Stimulated activated CD4-positive, alpha-beta T cell treated with anti-CD3 and anti-CD28 coated beads, Interleukin-12 subunit alpha, Interleukin-12 subunit beta, amount 100 ng/mL, for 48 hours (primary cell): ENCODE measurements around the gene DNAJB12.
"Not testable (repeated sequence)": the region's sequence is repeated elsewhere in the genome, so short reads cannot be mapped to it uniquely, and the experiment has no call there.

Source experiments
- DNase-seq, 3 donors: peaks; one replicate each; pipeline ENCODE4 v3.0.0-alpha.2; 2020; ENCODE audit warnings: low read depth in 2 of 3, low spot score in 1 of 3

Gene DNAJB12

DNA sequence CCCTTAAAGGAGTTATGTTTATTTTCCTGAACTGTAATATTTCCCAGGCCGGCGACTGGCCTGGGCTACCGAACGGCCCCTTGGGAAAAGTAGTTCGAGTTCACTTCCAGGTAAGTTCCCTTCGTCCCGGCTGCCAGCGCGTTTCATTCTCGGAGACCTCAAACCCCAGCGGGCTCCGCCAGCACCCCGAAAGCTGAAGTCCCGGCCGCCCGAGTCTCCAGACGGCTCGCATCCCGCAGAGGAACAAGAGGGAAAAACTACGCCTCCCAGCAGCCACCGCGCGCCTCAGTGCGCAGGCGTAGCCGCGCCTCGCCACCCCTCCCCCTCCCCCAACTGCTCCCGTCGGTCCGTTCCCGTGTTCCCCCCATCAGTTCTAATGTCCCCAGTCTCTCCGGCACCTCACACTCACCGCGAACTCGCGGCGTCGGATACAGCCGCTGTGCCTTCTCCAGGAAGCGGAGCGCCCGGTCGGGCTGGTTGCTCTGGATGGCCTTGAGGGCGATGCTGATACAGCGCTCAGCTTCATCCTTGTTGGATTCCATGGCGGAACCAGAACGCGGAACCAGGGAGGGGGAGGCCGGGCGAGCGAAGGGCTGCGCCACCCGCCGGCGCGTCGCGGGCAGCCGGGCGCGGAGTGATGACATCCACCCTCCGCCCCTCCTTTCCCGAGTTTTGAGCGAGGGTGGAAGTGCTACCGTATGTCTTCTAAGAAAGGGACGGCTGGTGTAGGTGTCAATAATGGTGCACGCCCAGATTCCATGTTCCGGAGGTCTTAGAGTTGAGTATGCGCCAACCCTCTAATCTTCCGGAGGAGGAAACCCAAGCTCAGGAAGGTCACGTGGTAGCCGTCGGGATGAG is at the start of gene DNAJB12:
TSS of gene DNAJB12 (minus strand) at position 564 of the 858 bp plus-strand sequence. CDS start at position 542, 22 bp downstream.
- DNase-seq = peak; percentile 81 to 86 (median 86)

DNA sequence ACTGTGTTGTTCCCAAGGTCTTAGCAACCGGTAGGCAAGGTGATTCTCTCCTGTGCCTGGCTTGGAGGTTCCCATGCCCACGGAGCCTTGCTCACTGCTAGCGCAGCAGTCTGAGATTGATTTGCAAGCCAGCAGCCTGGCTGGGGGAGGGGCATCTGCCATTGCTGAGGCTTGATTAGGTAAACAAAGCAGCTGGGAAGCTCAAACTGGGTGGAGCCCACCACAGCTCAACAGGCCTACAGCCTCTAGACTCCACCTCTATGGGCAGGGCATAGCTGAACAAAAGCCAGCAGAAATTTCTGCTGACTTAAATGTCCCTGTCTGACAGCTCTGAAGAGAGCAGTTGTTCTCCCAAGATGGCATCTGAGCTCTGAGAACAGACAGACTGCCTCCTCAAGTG is 40.9 kb upstream of the DNAJB12 start:
- not testable (repeated sequence) for DNase-seq

DNA sequence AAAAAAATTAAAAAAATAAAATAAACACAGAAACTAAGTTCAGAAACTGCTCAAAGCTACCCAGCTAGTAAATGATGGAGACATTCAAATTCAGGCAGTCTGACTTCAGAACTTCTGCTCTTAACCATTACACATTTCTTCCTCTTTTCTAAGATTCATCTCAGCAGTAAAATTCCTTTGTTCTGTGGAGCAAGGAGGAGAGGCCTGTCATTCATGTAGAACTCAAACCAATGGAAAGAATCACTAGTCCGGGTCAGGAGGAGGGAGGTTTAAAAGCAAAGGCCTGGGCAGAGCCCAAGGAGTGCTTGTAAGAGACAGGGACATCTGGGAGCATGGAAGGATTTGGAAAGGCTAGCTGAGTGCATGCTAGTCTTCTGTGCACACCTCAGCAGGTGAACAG is 37.9 kb upstream of the DNAJB12 start:
- DNase-seq = no peak

DNA sequence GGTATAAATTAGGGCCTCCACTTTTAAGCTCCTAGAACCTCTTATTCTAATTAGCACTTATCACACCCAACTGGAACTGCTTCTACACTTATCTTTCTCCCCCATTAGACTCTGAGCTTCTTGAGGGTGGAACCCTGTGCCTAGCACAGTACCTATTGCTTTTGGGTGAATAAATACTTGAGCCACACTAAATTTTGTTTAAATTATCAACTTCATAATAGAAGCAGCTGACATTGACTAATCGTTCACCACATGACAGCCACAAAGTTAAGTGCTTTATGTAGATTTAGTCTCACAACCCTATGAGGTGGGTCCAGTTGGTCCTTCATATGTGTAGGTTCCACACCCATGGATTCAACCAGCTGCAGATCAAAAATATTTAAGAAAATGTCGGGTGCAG is 36.0 kb upstream of the DNAJB12 start:
- DNase-seq = no peak

DNA sequence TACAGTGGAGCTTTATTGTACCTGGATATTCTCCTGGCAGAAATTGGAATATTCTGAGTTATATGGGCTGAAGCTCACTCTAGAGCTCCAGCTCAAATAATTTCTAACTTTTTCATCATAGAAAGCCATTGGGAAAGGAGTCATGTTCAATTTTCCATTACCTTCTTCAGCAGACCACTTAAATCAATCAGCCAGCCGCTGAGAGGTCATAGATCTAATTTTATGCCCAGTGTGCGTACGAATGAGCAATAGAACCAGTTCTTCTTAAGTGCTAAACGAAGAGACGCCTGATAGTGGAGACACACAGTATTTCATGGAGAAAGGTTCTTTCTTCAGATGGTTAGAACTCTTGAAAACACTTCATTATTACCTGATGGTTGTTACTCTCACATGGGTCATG is 35.0 kb upstream of the DNAJB12 start:
- no peak for DNase-seq

DNA sequence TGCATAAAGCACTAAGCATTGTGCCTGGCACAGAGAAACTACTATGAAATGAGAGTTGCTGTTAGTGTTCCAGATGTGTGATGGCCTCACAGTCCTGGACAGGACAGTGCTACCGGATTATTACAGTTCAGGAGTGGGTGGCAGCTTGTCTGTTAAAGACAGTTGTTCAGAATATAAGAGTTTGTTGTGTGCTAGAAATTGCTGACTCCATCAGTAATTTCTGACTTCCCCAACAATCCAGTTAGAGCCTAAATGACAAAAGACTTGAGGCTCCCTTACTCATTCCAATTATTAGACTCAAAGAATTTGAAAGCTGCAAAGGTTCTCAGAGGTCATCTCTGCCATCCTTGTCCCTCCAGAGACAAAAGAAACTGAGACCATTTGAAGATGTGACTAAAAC is 34.3 kb upstream of the DNAJB12 start:
- no peak for DNase-seq

DNA sequence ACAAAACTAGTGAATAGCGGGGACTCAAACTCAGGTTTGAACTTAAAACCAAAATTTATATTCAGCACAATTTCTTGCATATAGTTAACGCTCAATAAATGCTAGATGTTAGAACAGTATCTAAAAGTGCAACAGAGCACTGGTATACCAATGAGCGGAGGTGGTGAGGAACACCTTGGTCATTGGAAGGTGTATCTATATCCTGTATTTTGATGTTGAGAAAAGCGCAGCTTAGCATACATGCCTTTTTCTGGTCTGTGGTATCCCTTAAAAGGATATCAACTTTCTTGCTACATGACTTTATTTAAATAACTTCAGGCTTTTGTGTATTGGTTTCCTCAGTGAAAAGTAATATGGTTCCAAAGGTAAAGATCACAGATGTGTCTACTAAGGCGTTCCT is 33.3 kb upstream of the DNAJB12 start:
- no peak for DNase-seq

DNA sequence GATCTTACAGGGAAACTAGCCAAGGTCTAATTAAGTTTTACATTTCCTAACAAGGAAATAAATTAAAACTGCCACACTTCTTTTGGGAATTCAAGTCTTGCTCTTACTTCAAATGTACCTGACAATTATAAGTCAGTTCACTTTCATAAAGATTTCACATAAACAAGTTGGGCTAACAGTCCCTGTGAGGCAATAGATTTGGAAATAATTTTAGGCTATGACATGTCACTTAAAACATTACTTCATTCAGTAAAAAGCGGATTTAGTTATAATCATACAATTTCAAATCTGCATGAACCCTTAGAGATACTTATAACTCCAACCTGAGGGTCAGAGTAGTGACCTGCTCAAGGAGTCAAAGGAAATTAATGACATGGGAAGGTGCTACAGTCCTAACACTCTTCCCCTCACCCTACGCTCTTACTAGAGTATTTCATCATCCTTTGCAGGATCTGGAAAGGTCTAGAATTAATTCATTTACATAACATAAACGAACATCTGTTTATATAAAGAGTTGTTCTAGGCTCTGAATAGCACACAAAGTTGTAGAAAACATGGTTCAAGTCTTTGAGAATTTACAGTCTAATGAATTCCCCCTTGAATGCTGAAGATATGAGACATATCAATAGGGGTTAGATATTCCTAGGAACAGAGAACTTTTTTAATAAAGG is 32.3 kb upstream of the DNAJB12 start:
- DNase-seq = no peak

DNA sequence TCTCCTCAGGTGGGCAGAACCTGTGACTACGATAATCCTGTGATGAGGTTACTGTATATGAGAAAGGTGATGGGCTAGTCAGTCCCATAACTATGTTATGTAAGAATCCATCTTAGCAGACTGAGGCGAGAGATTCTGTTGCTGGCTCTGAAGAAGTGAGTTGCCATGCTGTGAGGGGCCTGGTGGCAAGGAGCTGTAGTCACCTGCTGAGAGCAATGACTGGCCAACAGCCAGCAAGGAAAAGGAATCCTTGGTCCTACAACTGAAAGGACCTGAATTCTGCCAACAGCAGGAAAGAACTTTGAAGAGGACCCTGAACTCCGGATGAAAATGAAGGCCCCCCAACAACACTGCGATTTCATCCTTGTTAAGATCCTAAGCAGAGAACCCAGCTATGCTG is 31.0 kb upstream of the DNAJB12 start:
- no peak for DNase-seq

DNA sequence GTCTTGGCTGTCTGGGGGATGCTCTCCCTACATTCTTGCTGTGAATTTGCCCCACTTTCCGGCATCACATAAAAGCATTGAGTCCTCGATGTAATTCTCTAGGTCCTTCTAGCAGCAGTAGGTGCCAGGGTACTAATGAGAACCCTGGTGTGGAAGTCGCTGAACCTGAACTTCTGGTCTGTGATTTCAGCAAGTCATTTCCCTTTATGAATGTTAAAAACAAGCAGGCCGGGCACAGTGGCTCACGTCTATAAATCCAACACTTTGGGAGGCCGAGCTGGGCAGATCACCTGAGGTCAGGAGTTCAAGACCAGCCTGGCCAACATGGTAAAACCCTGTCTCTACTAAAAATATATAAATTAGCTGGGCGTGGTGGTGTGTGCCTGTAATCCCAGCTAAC is 30.3 kb upstream of the DNAJB12 start:
- DNase-seq = not testable (repeated sequence)

DNA sequence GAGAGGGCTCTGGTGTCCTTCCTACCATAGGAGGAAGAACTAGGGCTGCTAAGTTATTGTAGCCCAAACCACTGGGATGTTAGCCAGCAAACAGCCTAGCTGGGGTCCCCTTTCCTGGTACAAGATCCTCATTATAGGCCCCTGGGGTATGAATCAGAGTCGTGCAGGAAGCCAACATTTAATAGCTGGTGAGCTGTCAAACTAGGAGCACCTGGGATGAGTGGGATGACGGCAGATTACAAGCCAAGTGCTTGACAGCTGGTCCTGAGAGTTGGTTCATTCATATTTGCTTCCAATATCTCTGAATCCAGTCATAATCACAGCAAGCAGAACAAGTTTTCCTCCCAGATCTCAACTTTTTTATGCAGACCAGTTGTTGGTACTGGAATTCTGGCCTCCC is 25.1 kb upstream of the DNAJB12 start:
- DNase-seq = no peak

DNA sequence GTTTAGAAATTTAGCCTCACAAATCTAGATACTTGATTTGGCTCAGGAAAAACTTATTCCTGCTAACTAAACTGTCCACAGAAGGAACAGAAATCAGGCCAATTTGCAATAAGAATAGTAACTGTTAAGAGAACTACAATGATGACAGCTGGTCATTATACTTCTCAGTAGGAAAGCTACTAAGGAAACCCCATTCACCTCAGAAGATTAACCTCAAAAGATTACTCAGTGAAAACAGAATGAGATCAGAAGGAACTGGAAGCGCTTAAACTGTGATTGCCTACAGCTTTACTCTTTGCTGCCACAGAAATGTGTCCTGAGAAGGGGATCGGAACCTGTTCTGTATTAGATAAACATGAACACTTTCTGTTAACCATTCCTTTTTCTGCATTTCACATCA is 24.3 kb upstream of the DNAJB12 start:
- DNase-seq = no peak

DNA sequence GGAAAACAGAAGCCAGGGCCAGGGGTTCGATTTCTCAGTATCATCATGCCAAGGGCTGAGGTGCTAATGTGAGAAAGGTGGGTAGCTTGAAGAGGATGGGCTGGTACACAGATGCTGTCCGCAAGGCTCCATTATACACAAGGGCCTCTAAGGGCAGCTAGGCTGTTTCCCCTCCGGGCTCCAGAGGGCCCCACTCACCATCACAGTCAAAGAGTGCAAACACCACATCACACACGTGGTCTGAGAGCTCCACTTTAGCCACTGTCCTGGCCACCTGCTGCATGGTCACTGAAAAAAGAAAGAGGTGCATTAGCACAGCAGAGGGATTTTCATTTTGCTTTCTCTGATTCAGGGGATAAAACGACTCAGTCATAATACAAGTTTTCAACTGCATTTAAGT is 20.9 kb upstream of the DNAJB12 start:
- no peak for DNase-seq

DNA sequence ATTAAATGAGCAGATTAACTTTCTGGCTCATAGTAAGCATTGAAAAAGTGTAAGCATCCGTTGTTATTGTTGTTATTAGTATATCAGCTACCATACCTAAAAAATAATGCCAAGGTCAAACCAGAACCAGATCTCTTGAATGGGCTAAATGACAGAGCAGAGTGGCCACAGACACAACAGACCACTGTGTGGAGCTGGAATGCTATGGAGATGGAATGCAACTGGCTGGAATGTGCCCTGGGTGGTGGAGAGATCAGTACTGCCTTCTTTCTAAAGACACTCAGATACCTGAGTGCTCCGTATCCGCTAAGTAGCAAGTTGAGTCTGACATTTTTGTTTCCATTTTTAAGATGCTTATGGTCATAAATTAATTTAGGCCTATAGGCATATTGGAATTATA is 20.5 kb upstream of the DNAJB12 start:
- DNase-seq = no peak

DNA sequence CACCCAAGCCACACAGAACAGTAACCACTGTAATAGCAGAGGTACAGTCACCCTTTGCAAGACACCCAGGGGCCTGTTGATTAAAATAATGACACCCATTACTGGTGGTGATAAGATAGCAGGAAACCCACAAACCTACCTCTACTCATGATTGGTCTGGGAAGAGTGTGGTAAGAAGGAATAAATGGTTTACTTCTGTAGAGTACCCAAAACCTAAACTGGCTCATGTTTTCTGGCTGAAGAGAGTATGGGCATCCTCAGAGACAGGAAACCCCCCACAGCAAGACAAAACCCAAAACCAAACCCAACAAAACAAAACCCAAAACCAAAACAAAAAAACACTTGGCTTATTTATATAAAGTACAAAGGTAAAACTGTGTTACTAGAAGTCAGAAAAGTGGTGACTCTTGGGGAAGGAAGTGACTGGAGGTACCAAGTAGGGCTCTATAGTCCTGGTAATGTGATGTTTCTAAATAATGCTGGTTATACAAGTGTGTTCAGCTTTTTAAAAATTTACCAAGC is 15.5 kb upstream of the DNAJB12 start:
- DNase-seq = no peak

DNA sequence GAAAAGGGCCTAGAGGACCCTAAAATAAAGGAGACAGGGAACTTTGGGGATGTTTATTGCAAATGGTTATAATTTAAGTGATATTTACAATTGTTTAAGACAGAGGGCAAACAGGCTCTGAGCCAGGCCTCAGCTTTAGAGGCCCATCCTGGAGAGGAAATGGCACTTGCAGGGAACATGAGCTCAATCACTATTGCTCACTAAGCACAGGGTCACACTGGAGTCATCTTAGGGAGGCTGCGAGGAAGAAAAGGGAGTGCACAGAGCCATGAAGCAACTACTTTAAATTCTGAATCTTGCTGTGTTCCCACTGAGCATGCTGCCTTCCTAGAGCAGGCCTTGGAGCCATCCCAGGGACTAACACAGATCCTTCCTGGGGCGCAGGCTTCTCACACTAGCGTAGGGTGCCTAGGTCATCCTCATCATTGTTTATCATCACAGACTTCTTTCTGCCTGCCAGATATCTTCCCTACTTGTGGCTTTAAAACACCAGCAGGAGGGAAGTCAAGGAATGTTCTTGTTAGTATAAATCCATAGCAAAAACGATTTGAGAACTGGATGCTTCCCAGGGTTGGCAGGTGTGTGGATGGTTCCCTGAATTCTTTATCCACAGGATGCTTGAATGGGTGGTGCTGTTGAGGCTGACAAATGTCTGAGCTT is 12.7 kb upstream of the DNAJB12 start:
- DNase-seq = no peak

DNA sequence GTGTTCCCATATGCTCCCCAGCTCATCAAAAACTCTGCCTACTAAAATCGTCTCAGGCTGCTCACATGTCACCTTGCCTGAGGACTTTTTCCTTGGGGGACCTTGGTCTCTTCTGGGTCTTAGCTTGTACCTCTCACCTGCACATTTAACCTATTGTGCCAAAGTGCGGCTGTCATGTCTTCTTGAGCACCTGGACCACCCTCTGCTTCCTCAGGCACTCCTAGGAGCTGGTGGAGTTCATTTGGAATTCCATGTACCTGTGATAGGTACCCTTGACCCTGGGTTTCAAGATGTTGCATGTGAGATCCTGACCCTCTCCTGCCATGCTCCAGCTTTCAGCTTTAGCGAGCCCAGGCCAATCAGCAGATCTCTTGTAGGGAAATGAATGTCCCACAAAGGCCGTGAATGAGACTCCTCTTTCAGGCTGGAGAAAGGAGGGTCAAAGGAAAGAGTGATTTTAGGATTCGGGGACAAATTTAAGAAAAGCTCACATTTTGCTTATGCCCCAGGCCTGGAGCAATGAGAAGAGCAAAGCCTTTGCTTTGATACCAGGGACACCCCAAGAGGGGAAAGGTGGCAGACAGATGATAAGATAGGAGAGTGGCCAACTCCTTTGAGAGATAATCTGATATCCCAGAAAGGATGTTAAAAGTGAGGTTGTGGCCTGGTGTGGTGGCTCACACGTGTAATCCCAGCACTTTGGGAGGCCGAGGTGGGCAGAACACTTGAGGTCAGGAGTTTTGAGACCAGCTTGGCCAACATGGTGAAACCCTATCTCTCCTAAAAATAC is 10.6 kb upstream of the DNAJB12 start:
- DNase-seq = no peak

DNA sequence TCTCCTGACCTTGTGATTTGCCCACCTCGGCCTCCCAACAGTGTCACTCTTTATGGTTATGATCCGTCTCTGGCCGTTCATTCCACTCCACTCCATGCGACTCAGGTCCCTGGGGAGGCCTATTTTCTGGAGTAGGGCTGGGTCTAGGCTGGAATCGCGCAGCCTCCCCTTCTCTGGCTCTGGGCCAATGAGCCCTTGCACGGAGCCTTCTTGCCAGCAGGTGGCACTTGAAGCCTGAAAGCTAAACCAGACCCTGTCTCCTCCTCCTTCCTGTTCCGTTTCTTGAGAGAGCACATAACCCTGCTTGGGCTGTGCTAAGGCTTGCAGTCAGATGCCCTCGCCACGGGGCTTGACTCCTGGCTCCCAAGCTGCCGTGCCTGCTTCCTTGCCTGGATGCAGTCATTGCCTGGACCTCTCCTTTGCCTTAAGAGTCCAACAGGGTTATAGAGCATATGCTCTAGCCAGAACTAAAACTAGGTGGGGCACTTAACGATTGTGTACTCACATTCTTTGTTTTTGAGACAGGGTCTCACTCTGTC is 9.6 kb upstream of the DNAJB12 start:
- peak; percentile 75 to 86 (median 78) for DNase-seq

DNA sequence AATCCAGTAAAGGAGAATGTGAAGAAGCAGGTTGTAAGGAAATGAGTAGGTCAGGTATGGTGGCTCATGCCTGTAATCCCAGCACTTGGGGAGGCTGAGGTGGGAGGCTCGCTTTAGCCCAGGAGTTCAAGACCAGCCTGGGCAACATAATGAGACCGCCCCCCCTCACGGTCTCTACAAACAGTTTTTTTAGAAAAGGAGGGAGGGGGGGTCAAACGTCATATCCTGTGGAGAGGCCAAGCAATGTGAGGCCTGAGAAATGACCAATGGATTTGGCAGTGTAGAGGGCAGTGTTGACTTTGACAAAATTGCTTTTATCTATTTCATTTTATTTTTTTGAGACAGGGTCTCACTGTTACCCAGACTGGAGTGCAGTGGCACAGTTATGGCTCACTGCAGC is 2.3 kb upstream of the DNAJB12 start:
- DNase-seq = no peak

DNA sequence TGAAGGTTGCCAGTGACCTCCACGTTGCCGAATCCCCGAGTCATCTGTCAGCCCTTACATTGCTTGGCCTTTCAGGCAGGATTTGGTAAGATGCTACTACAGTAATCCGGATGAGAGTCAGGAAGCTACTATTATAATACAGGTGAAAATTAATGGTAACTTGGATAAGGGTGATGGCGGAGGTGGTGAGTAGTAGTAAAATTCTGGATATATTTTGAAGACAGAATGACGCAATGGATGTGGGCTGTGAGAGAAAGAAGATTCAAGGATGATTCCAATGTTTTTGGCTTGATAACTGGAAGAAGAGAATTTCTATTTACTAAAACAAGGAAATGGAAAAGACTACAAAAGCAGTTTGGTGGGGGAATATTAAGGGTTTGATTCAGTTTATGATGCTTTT is 1.4 kb upstream of the DNAJB12 start:
- no peak for DNase-seq

DNA sequence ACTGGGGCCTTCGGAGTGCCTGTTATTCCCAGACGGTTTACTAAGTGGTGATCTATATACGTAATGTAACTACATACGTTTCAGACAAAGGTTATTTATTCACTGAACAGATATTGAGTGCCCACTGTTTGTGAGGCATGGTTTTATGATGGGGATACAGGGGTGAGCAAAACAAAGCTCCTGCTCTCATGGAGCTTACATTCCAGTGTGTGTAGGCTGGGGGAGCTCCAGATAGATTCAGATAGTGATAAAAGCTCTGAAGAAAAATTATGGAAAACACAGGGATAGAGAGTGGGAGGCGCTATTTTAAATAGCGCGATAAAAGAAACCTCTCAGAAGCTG is 466 bp upstream of the DNAJB12 start:
- DNase-seq = no peak
